Measurements from ENCODE around the gene PNMA6E.

GRCh38 chrX:153387345-153387744, 13.8 kb downstream of the PNMA6E start:
- TF ChIP-seq, protein P1, sequence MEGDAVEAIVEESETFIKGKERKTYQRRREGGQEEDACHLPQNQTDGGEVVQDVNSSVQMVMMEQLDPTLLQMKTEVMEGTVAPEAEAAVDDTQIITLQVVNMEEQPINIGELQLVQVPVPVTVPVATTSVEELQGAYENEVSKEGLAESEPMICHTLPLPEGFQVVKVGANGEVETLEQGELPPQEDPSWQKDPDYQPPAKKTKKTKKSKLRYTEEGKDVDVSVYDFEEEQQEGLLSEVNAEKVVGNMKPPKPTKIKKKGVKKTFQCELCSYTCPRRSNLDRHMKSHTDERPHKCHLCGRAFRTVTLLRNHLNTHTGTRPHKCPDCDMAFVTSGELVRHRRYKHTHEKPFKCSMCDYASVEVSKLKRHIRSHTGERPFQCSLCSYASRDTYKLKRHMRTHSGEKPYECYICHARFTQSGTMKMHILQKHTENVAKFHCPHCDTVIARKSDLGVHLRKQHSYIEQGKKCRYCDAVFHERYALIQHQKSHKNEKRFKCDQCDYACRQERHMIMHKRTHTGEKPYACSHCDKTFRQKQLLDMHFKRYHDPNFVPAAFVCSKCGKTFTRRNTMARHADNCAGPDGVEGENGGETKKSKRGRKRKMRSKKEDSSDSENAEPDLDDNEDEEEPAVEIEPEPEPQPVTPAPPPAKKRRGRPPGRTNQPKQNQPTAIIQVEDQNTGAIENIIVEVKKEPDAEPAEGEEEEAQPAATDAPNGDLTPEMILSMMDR (IDR thresholded peaks at IDR 0.05) = no peak
- TF ChIP-seq EZH2 (IDR thresholded peaks at IDR 0.05; ENCODE audit: borderline replicate concordance, insufficient read depth, low read depth, low read length, poor library complexity, severe bottlenecking) = no peak

Measured in B cell (primary cell).